Activated gamma-delta T cell treated with Interleukin-2 at 50 U/mL for 16 hours (primary cell): ENCODE measurements around the gene GLI3.

ENCODE experiments used
- DNase-seq: peaks from one replicate; pipeline ENCODE4 v3.0.0-alpha.2; 2020

The GLI3 gene

GRCh38 chr7:41956705-41957104 lies 280.3 kb downstream of the GLI3 start:
- no peak for DNase-seq

- no peak for DNase-seq
Observed at GRCh38 chr7:41955893-41956675, 280.9 kb downstream of the GLI3 start.

GRCh38 chr7:41955451-41955850 lies 281.6 kb downstream of the GLI3 start:
- no peak for DNase-seq

GRCh38 chr7:41954976-41955375 lies 282.0 kb downstream of the GLI3 start:
- no peak for DNase-seq

- no peak for DNase-seq
Observed at GRCh38 chr7:41948503-41948902, 288.5 kb downstream of the GLI3 start.

GRCh38 chr7:41943094-41943577 lies 293.9 kb downstream of the GLI3 start:
- DNase-seq = peak; percentile 50

GRCh38 chr7:41942468-41943093 lies 294.4 kb downstream of the GLI3 start:
- no peak for DNase-seq

GRCh38 chr7:41940760-41941343 lies 296.2 kb downstream of the GLI3 start:
- peak; percentile 34 for DNase-seq

- DNase-seq = no peak
Observed at GRCh38 chr7:41938371-41938770, 298.6 kb downstream of the GLI3 start.

- no peak for DNase-seq
Observed at GRCh38 chr7:41933427-41933826, 303.6 kb downstream of the GLI3 start.

GRCh38 chr7:41931263-41931646 lies 305.8 kb downstream of the GLI3 start:
- no peak for DNase-seq

- no peak for DNase-seq
Observed at GRCh38 chr7:41930538-41931262, 306.3 kb downstream of the GLI3 start.

GRCh38 chr7:41928781-41929180 lies 308.2 kb downstream of the GLI3 start:
- no peak for DNase-seq

- DNase-seq = no peak
Observed at GRCh38 chr7:41928166-41928565, 308.8 kb downstream of the GLI3 start.

GRCh38 chr7:41927380-41927779 lies 309.6 kb downstream of the GLI3 start:
- no peak for DNase-seq

- DNase-seq = no peak
Observed at GRCh38 chr7:41925946-41926345, 311.1 kb downstream of the GLI3 start.

GRCh38 chr7:41924796-41925195 lies 312.2 kb downstream of the GLI3 start:
- no peak for DNase-seq

- no peak for DNase-seq
Observed at GRCh38 chr7:41922373-41922772, 314.6 kb downstream of the GLI3 start.

- no peak for DNase-seq
Observed at GRCh38 chr7:41921453-41921981, 315.5 kb downstream of the GLI3 start.

- DNase-seq = no peak
Observed at GRCh38 chr7:41918597-41918996, 318.4 kb downstream of the GLI3 start.

- DNase-seq = no peak
Observed at GRCh38 chr7:41916450-41916927, 320.5 kb downstream of the GLI3 start.

GRCh38 chr7:41915871-41916270 lies 321.1 kb downstream of the GLI3 start:
- no peak for DNase-seq
